Mesenchymal stem cell (in vitro differentiated cells and primary cell): Measurements from ENCODE around the gene NGF.
A peak's percentile ranks its signal among the peaks of the same experiment; 100 is the strongest.

ENCODE experiments used
- DNase-seq: peaks from one replicate; pipeline ENCODE4 v3.0.0-alpha.2; 2013
- H2AFZ ChIP-seq: one replicate; pipeline ENCODE4 v1.6.1; 2013; ENCODE audit warnings: low read depth, mild to moderate bottlenecking, control low read depth, inconsistent platforms, low read length, moderate library complexity
- H2AK5ac ChIP-seq: 2 replicates; pipeline ENCODE4 v1.6.1; 2013; ENCODE audit warnings: low read length, moderate library complexity, mild to moderate bottlenecking, inconsistent platforms; ENCODE audit not compliant: severe bottlenecking
- H2BK120ac ChIP-seq: one replicate; pipeline ENCODE4 v1.6.1; 2013; ENCODE audit warnings: low read depth, mild to moderate bottlenecking, inconsistent platforms, low read length, moderate library complexity
- H2BK12ac ChIP-seq, 2 experiments: one replicate each; pipeline ENCODE4 v1.6.1; 2013; ENCODE audit warnings: inconsistent platforms in 2 of 2, low read length in 2 of 2, mild to moderate bottlenecking in 2 of 2, moderate library complexity in 2 of 2, control low read depth in 1 of 2
- H2BK15ac ChIP-seq: one replicate; pipeline ENCODE4 v1.6.1; 2013; ENCODE audit warnings: mild to moderate bottlenecking, low read depth, inconsistent platforms; ENCODE audit not compliant: poor library complexity, severe bottlenecking
- H2BK5ac ChIP-seq: 2 replicates; pipeline ENCODE4 v1.6.1; 2013; ENCODE audit warnings: low read depth, mild to moderate bottlenecking, low read length, control low read depth, inconsistent platforms; ENCODE audit not compliant: poor library complexity, severe bottlenecking
- H3K14ac ChIP-seq, 2 experiments: one replicate each; pipeline ENCODE4 v1.6.1; 2013; ENCODE audit warnings: inconsistent platforms in 2 of 2, low read length in 2 of 2, control low read depth in 1 of 2, mild to moderate bottlenecking in 1 of 2, moderate library complexity in 1 of 2
- H3K18ac ChIP-seq, 2 experiments: one replicate each; pipeline ENCODE4 v1.6.1; 2013; ENCODE audit warnings: inconsistent platforms in 2 of 2, low read length in 2 of 2, control low read depth in 1 of 2, low read depth in 1 of 2, mild to moderate bottlenecking in 1 of 2
- H3K23ac ChIP-seq, 2 experiments: one replicate each; pipeline ENCODE4 v1.6.1; 2013; ENCODE audit warnings: inconsistent platforms in 2 of 2, low read length in 2 of 2, mild to moderate bottlenecking in 2 of 2, moderate library complexity in 2 of 2, control low read depth in 1 of 2
- H3K27ac ChIP-seq: 2 replicates; pipeline ENCODE4 v1.5.1; 2013; ENCODE audit warnings: mild to moderate bottlenecking, moderate library complexity, low read length, control low read depth, inconsistent platforms; ENCODE audit not compliant: poor library complexity, severe bottlenecking
- H3K27me3 ChIP-seq, 2 experiments: 2 replicates each; pipeline versions ENCODE4 v1.6.1 to v1.7.0; 2013; ENCODE audit warnings: low read length in 2 of 2, mild to moderate bottlenecking in 2 of 2, moderate library complexity in 2 of 2, control low read depth in 1 of 2, inconsistent platforms in 1 of 2; ENCODE audit not compliant: control insufficient read depth in 1 of 2, insufficient read depth in 1 of 2
- H3K36me3 ChIP-seq, 2 experiments: 2 replicates each; pipeline versions ENCODE4 v1.6.1 to v1.7.0; 2013; ENCODE audit warnings: low read length in 2 of 2, control low read depth in 1 of 2, inconsistent platforms in 1 of 2, low read depth in 1 of 2, mild to moderate bottlenecking in 1 of 2; ENCODE audit not compliant: insufficient read depth in 2 of 2, control insufficient read depth in 1 of 2
- H3K4ac ChIP-seq, 2 experiments: one replicate each; pipeline ENCODE4 v1.6.1; 2013; ENCODE audit warnings: inconsistent platforms in 2 of 2, low read length in 2 of 2, mild to moderate bottlenecking in 2 of 2, moderate library complexity in 2 of 2, control low read depth in 1 of 2, low read depth in 1 of 2
- H3K4me1 ChIP-seq: 2 replicates; pipeline ENCODE4 v1.6.1; 2013; ENCODE audit warnings: low read depth, low read length, control low read depth; ENCODE audit not compliant: control insufficient read depth, insufficient read depth
- H3K4me2 ChIP-seq: 2 replicates; pipeline ENCODE4 v1.6.1; 2013; ENCODE audit warnings: low read length, mild to moderate bottlenecking, inconsistent platforms; ENCODE audit not compliant: poor library complexity, severe bottlenecking
- H3K4me3 ChIP-seq, 2 experiments: 2 replicates each; pipeline versions ENCODE4 v1.5.1 to v1.7.0; 2013; ENCODE audit warnings: low read length in 2 of 2, mild to moderate bottlenecking in 2 of 2, control low read depth in 1 of 2, low read depth in 1 of 2; ENCODE audit not compliant: insufficient read depth in 1 of 2
- H3K79me1 ChIP-seq: replicated peaks from 2 replicates; pipeline ENCODE4 v1.6.1; 2013; ENCODE audit warnings: mild to moderate bottlenecking, control low read depth, low read length, inconsistent platforms; ENCODE audit not compliant: poor library complexity, severe bottlenecking
- H3K9ac ChIP-seq: 2 replicates; pipeline ENCODE4 v1.7.0; 2013; ENCODE audit warnings: mild to moderate bottlenecking, low read length, moderate library complexity
- H3K9me3 ChIP-seq: 2 replicates; pipeline ENCODE4 v1.7.0; 2013; ENCODE audit warnings: mild to moderate bottlenecking, low read length; ENCODE audit not compliant: control insufficient read depth
- H4K8ac ChIP-seq: one replicate; pipeline ENCODE4 v1.6.1; 2013; ENCODE audit warnings: inconsistent platforms, mild to moderate bottlenecking, low read length, moderate library complexity
- H4K91ac ChIP-seq: one replicate; pipeline ENCODE4 v1.6.1; 2013; ENCODE audit warnings: mild to moderate bottlenecking, low read length, inconsistent platforms
- whole genome bisulfite sequencing: methylation state at CpG from one replicate; pipeline ENCODE4 v1.1.7; 2013; ENCODE audit warnings: mixed read lengths; 5-methylcytosine and 5-hydroxymethylcytosine counted together

NGF gene

DNA sequence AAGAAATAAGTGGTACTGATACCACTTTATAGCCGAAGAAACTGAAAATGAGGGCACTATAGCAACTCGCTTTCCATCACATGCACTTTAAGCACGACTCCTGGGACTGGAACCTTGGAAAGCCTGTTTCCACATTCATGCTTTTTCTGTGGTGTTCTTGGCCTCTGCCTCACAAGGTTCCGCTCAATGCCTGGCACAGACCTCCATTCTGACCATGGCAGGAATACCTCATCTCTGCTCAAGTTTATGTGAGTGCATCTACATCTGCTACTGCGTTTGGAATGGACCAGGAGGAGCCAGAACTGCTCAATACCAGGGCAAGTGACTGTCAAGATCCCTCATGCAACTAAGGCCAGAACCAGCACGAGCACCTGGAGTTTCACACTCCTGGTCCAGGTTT, 11.6 kb downstream of the NGF start:
- Histone ChIP-seq H3K27me3 (no peaks in the 10 kb centered on the region), H3K27ac (no peak overlapping the region), H4K8ac (no peak overlapping the region), H2BK15ac (no peak overlapping the region), H3K18ac (no peak overlapping the region), H3K4ac (no peak overlapping the region), H3K9ac (no peak overlapping the region), H3K4me3 (no peak overlapping the region), H2AK5ac (no peak overlapping the region), H2BK5ac (no peak overlapping the region), H3K14ac (no peak overlapping the region), H3K4me2 (no peak overlapping the region), H3K4me1 (peaks cover 3% of the 10 kb centered on the region), H2BK12ac (no peak overlapping the region), H2BK120ac (no peak overlapping the region), H2AFZ (no peak overlapping the region), H3K9me3 (no peaks in the 10 kb centered on the region), H3K36me3 (no peaks in the 10 kb centered on the region), H3K79me1 (no peaks in the 10 kb centered on the region), H4K91ac (peak overlapping the region; percentile 57), H3K23ac (no peak overlapping the region)
- DNase-seq: no peak
- 96% methylated on average over 6 of the region's 6 CpGs for WGBS

DNA sequence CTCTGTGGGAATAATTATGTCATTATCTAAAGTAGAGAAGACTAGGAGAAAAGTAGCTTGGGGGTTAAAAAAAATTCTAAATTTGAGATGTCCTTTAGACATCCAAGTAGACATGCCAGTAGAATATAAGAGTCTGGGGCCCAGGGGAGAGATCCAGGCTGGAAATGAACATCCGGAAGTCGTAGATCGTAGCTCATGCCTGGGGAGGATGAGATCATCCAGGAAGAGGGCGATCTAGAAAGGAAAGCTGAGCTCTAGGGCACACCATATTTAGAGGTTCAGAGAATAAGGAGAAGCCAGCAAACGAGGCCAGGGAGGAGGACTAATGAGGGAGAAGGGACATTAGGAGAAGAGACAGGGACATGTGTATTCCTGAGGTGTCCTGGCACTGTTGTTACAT, 12.2 kb downstream of the NGF start:
- H2AK5ac ChIP-seq: no peak overlapping the region
- WGBS: 12% methylated on average over 5 of the region's 5 CpGs
- no peak overlapping the region for H3K4me3 ChIP-seq

DNA sequence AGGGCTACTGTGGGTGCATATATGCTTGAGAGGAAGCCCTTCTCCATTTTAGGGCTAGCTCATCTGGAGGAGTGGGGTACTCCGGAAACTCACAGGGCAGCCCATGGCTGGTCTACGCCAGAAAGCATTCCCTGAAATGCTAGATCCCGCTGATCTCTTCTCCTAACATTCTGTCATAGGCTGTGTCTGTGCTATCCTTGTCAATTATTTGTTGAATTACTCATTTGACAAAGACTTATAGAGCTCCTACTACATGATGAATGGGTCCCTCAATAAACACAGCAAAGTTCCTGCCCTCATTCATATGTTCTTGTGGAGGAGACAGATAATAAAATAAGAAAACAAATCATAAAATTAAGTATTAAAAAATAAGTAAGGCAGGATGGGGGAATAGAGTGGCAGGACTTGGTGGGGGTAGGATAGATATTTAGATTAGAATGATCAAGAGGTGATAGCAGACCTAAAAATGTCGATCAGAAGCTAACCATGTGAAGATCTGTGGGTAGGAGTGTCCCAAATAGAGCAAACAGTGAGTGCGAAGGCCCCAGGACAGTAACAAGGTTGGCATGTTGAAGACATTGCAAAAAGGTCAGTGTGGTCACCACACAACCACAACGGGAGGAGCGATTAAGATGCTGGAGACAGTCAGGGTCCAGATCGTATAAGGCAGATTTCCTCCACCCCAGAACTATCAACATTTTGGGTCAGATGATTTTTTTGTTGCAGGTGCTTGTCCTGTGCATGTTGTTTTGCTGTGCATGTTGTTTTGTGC, 13.2 kb downstream of the NGF start:
- H2AFZ ChIP-seq: no peak overlapping the region
- H3K18ac ChIP-seq: no peak overlapping the region
- no peak overlapping the region for H4K91ac ChIP-seq
- H3K27me3 ChIP-seq: no peaks in the 10 kb centered on the region
- WGBS: 89% methylated on average over 7 of the region's 8 CpGs
- no peak overlapping the region for H2BK15ac ChIP-seq
- H3K9me3 ChIP-seq: no peaks in the 10 kb centered on the region
- H4K8ac ChIP-seq: no peak overlapping the region
- H3K14ac ChIP-seq: no peak overlapping the region
- H3K4me1 ChIP-seq: peaks cover 1% of the 10 kb centered on the region
- H2BK5ac ChIP-seq: no peak overlapping the region
- DNase-seq: no peak
- no peak overlapping the region for H2AK5ac ChIP-seq
- H2BK120ac ChIP-seq: no peak overlapping the region
- no peaks in the 10 kb centered on the region for H3K79me1 ChIP-seq
- no peak overlapping the region for H3K4me2 ChIP-seq
- H3K23ac ChIP-seq: no peak overlapping the region
- H2BK12ac ChIP-seq: no peak overlapping the region
- H3K4me3 ChIP-seq: no peak overlapping the region
- no peak overlapping the region for H3K9ac ChIP-seq
- H3K4ac ChIP-seq: no peak overlapping the region
- H3K27ac ChIP-seq: no peak overlapping the region
- no peaks in the 10 kb centered on the region for H3K36me3 ChIP-seq

More for the DNA sequence above, 12.2 kb downstream of the NGF start:
- H3K9me3 ChIP-seq: no peaks in the 10 kb centered on the region
- H3K9ac ChIP-seq: no peak overlapping the region
- no peaks in the 10 kb centered on the region for H3K79me1 ChIP-seq
- H4K8ac ChIP-seq: no peak overlapping the region
- no peak overlapping the region for H2BK15ac ChIP-seq
- no peak overlapping the region for H3K23ac ChIP-seq
- H4K91ac ChIP-seq: no peak overlapping the region
- H3K27ac ChIP-seq: no peak overlapping the region
- H2BK5ac ChIP-seq: no peak overlapping the region
- H3K27me3 ChIP-seq: no peaks in the 10 kb centered on the region
- H3K14ac ChIP-seq: no peak overlapping the region
- H2BK12ac ChIP-seq: no peak overlapping the region
- H3K4me1 ChIP-seq: peaks cover 3% of the 10 kb centered on the region
- no peak overlapping the region for H2BK120ac ChIP-seq
- H3K36me3 ChIP-seq: no peaks in the 10 kb centered on the region
- no peak overlapping the region for H3K4me2 ChIP-seq
- H3K4ac ChIP-seq: no peak overlapping the region
- no peak overlapping the region for H3K18ac ChIP-seq
- H2AFZ ChIP-seq: no peak overlapping the region
- DNase-seq: peak; percentile 40

DNA sequence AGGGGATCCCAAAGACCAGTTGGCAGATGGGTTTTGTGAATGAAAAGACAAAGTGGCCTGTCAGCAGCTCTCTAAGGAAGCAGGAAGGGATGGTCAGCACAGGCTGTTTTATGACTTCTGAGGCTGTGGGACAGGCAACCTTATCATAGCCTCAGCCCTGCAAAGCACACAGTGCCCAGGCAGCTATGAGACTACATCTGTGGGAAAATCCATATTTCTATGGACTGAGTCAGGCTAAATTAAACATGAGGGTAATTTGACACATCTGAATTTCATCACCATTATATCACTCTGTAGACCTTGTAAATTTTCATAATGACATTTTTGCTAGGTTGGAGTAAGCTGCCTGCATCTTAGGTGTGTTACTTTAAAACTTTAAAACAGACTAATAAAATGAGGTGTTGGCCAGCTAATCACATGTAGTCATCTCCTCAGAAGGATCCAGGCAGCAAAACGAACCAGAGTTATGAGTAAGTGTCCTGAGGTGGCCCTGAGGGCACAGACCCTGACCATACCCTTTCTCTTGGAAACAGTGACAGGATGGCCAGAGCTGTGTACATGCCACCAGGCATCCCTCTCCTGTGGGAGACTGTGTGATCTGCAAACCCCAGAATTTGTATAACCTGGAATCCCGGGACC, 14.6 kb downstream of the NGF start:
- no peak overlapping the region for H3K27ac ChIP-seq
- DNase-seq: no peak
- no peak overlapping the region for H4K8ac ChIP-seq
- H3K4me2 ChIP-seq: no peak overlapping the region
- H3K18ac ChIP-seq: no peak overlapping the region
- H3K4me3 ChIP-seq: no peak overlapping the region
- no peaks in the 10 kb centered on the region for H3K9me3 ChIP-seq
- H2AK5ac ChIP-seq: peak overlapping the region; percentile 6
- no peak overlapping the region for H4K91ac ChIP-seq
- no peak overlapping the region for H2BK15ac ChIP-seq
- peaks cover 1% of the 10 kb centered on the region for H3K4me1 ChIP-seq
- H3K9ac ChIP-seq: no peak overlapping the region
- no peak overlapping the region for H2BK5ac ChIP-seq
- H2BK120ac ChIP-seq: no peak overlapping the region
- no peak overlapping the region for H2AFZ ChIP-seq
- H3K23ac ChIP-seq: no peak overlapping the region
- H3K4ac ChIP-seq: no peak overlapping the region
- no peak overlapping the region for H3K14ac ChIP-seq
- no peaks in the 10 kb centered on the region for H3K79me1 ChIP-seq
- no peaks in the 10 kb centered on the region for H3K27me3 ChIP-seq
- H2BK12ac ChIP-seq: no peak overlapping the region
- H3K36me3 ChIP-seq: peaks cover 0 to 3% of the 10 kb centered on the region in 2 experiments
- whole genome bisulfite sequencing: 54% methylated on average over 2 of the region's 2 CpGs
